Activated CD4-positive, alpha-beta T cell treated with anti-CD3 and anti-CD28 coated beads, Interleukin-2, amount 50 U/mL, for 48 hours (primary cell): ENCODE measurements around the gene GLG1.
"Not testable (repeated sequence)": the region's sequence is repeated elsewhere in the genome, so short reads cannot be mapped to it uniquely, and the experiment has no call there.

Experiments
- DNase-seq, 2 experiments: peaks; one replicate each; pipeline ENCODE4 v3.0.0-alpha.2; 2020

Gene GLG1

GRCh38 chr16:74400238-74400637, 206.7 kb downstream of the GLG1 start:
- DNase-seq = not testable (repeated sequence)

- not testable (repeated sequence) for DNase-seq
Observed at GRCh38 chr16:74398212-74398895, 208.6 kb downstream of the GLG1 start.
